Endothelial cell of umbilical vein (primary cell): ENCODE measurements around the gene TNNI3K. TPM values are rescaled to one million over a fixed set of nuclear protein-coding genes. Genes with fewer than 3 reads are reported as not detected.

Experiments
- BruUV-seq: library from RNA; stranded (reverse); fragments of 400-500 nt; replicated peaks from 2 replicates; lab custom pipeline; 2021; lab: Mats Ljungman, UMichigan
- CTCF ChIA-PET: fragments of 300-600, 350-600 bp; sonication (Branson Sonifier 250); formaldehyde crosslinking; loops from one replicate; lab custom pipeline; 2021; ENCODE audit warnings: antibody characterized with exemption, inconsistent platforms; lab: Charles Lee
- POLR2A ChIA-PET: fragments of 300-600, 350-600 bp; sonication (Branson Sonifier 250); formaldehyde crosslinking; loops from one replicate; lab custom pipeline; 2021; ENCODE audit warnings: antibody characterized with exemption, inconsistent platforms; lab: Charles Lee
- DNase-seq: peaks from one replicate; pipeline ENCODE4 v3.0.0-alpha.2; 2011; ENCODE audit warnings: low read depth, low spot score
- FAIRE-seq: peaks from 2 replicates; lab custom pipeline; 2011; peaks lifted over from hg19 to GRCh38; lab: Jason Lieb, UNC
- H2AFZ ChIP-seq: 2 replicates; pipeline ENCODE4 v1.6.0; 2012; ENCODE audit warnings: low read depth, low read length, control low read depth, inconsistent platforms
- H3K27ac ChIP-seq: 2 replicates; pipeline ENCODE4 v1.5.1; 2011; ENCODE audit warnings: low read depth, mild to moderate bottlenecking, control low read depth, low read length, moderate library complexity; ENCODE audit not compliant: insufficient read depth
- H3K27me3 ChIP-seq, 2 experiments: 2 replicates each; pipeline versions ENCODE4 v1.6.0 to v1.6.1; 2011; ENCODE audit warnings: low read length in 2 of 2, mixed read lengths in 1 of 2; ENCODE audit not compliant: control insufficient read depth in 2 of 2, insufficient read depth in 2 of 2
- H3K36me3 ChIP-seq, 2 experiments: 2 replicates in 1 of 2; 3 replicates in 1 of 2; pipeline ENCODE4 v1.5.1; 2011; ENCODE audit warnings: low read length in 2 of 2, mild to moderate bottlenecking in 1 of 2, moderate library complexity in 1 of 2; ENCODE audit not compliant: control insufficient read depth in 2 of 2, insufficient read depth in 2 of 2; ENCODE audit errors: extremely low read depth in 1 of 2
- H3K4me1 ChIP-seq: 3 replicates; pipeline ENCODE4 v1.5.1; 2011; ENCODE audit warnings: mild to moderate bottlenecking, low read length; ENCODE audit not compliant: control insufficient read depth, insufficient read depth; ENCODE audit errors: extremely low read depth
- H3K4me2 ChIP-seq: 2 replicates; pipeline ENCODE4 v1.6.1; 2011; ENCODE audit warnings: low read length, control low read depth, mixed read lengths; ENCODE audit not compliant: insufficient read depth
- H3K4me3 ChIP-seq, 3 experiments: fragments of 200-600 bp in 1 of 3; sonication (generic), shearing (Covaris generic) in 1 of 3; replicated peaks in 1 of 3; 2 replicates each; pipeline ENCODE4 v1.5.1; 2011 to 2016; ENCODE audit warnings: control low read depth in 3 of 3, low read length in 3 of 3, mild to moderate bottlenecking in 2 of 3, inconsistent platforms in 1 of 3, low read depth in 1 of 3, moderate library complexity in 1 of 3; ENCODE audit not compliant: insufficient read depth in 1 of 3
- H3K79me2 ChIP-seq: 2 replicates; pipeline ENCODE4 v1.6.0; 2012; ENCODE audit warnings: low read length, inconsistent platforms; ENCODE audit not compliant: control insufficient read depth, insufficient read depth
- H3K9ac ChIP-seq: replicated peaks from 2 replicates; pipeline ENCODE3; 2011; ENCODE audit warnings: low read length, control low read depth; ENCODE audit not compliant: insufficient read depth; ENCODE audit errors: extremely low read depth
- H3K9me1 ChIP-seq: replicated peaks from 3 replicates; pipeline ENCODE4 v1.6.0; 2011; ENCODE audit warnings: mild to moderate bottlenecking, low read length; ENCODE audit not compliant: control insufficient read depth, insufficient read depth; ENCODE audit errors: extremely low read depth
- H3K9me3 ChIP-seq: replicated peaks from 2 replicates; pipeline ENCODE4 v1.5.1; 2012; ENCODE audit warnings: low read length, inconsistent platforms; ENCODE audit not compliant: control insufficient read depth, insufficient read depth
- H4K20me1 ChIP-seq: replicated peaks from 2 replicates; pipeline ENCODE3; 2011; ENCODE audit warnings: mild to moderate bottlenecking, low read length; ENCODE audit not compliant: control insufficient read depth, insufficient read depth; ENCODE audit errors: extremely low read depth
- EZH2 ChIP-seq: IDR thresholded peaks from 2 replicates; pipeline ENCODE4 v1.6.1; 2012; ENCODE audit warnings: borderline replicate concordance, low read depth, mild to moderate bottlenecking, moderate library complexity, low read length, inconsistent platforms; ENCODE audit not compliant: severe bottlenecking
- FOS ChIP-seq: IDR thresholded peaks from 2 replicates; pipeline ENCODE4 v1.6.1; 2011; ENCODE audit warnings: mild to moderate bottlenecking, low read length, moderate library complexity, borderline replicate concordance; ENCODE audit not compliant: insufficient read depth
- GATA2 ChIP-seq: IDR thresholded peaks from 2 replicates; pipeline ENCODE4 v1.7.0; 2011; ENCODE audit warnings: low read depth, mild to moderate bottlenecking, moderate library complexity, mixed read lengths, low read length; ENCODE audit not compliant: insufficient read length, insufficient read depth
- JUN ChIP-seq: IDR thresholded peaks from 2 replicates; pipeline ENCODE4 v1.6.1; 2011; ENCODE audit warnings: borderline replicate concordance, low read depth; ENCODE audit not compliant: insufficient read length, insufficient read depth
- MAX ChIP-seq: IDR thresholded peaks from 2 replicates; pipeline ENCODE4 v1.6.1; 2011; ENCODE audit not compliant: insufficient read depth, insufficient read length
- MYC ChIP-seq: IDR thresholded peaks from one replicate; pipeline ENCODE4 v1.6.1; 2011; ENCODE audit warnings: mild to moderate bottlenecking, low read depth, low read length
- POLR2A ChIP-seq: IDR thresholded peaks from 2 replicates; pipeline ENCODE4 v1.6.1; 2012; ENCODE audit warnings: low read depth, mild to moderate bottlenecking, control low read depth, low read length
- POLR2AphosphoS5 ChIP-seq: IDR thresholded peaks from 2 replicates; pipeline ENCODE4 v1.6.1; 2012; ENCODE audit warnings: low read depth, mild to moderate bottlenecking, control low read depth, low read length, moderate library complexity; ENCODE audit not compliant: insufficient read depth
- dilution Hi-C: fragments of 300-500 bp; cut with MboI; formaldehyde crosslinking; loops from one replicate; pipeline ENCODE4 v1.15.0; 2019; ENCODE audit warnings: low sequenced_read_pairs; ENCODE audit not compliant: extremely low pct_ligation_motif_present
- intact Hi-C: fragments of 100-400 bp; cut with micrococcal nuclease; formaldehyde crosslinking; loops from one replicate; pipeline ENCODE4 v1.10.0; 2022
- polyA plus RNA-seq, 4 experiments: library from polyadenylated mRNA; depleted of rRNA in 3 of 4; stranded (reverse) in 3 of 4; unstranded in 1 of 4; fragments of >200 nt; gene quantifications; 2 replicates each; pipeline versions ENCODE4 v1.2.1 to v1.2.3, GENCODE V29; 2011 to 2012; ENCODE audit warnings: missing spikeins in 1 of 4
- total RNA-seq: library from RNA; stranded (reverse); gene quantifications from 2 replicates; pipeline ENCODE4 v1.2.3, GENCODE V29; 2021
- TF ChIP-seq, protein P1 (sequence below), 2 donors: IDR thresholded peaks; 1 replicate in 1 of 2; 2 replicates in 1 of 2; pipeline ENCODE4 v1.5.1; 2011; ENCODE audit warnings: low read length in 2 of 2, mild to moderate bottlenecking in 2 of 2, moderate library complexity in 2 of 2, control low read depth in 1 of 2, inconsistent platforms in 1 of 2, low read depth in 1 of 2; ENCODE audit not compliant: insufficient read depth in 1 of 2; ENCODE audit errors: extremely low read depth in 1 of 2

TNNI3K gene
- total and polyA plus RNA-seq, 2 donors (not counting 3 experiments of a cell fraction or from before 2014, with no cell fraction given), result 0.69 TPM; not detected in 1

GRCh38 chr1:74592580-74593355 is 357.6 kb downstream of the TNNI3K start:
- no TSS peak for BruUV-seq
- dilution Hi-C loops, result no loop called here

More at GRCh38 chr1:74592580-74593355, 357.6 kb downstream of the TNNI3K start:
- no peak overlapping the region for H3K4me3 ChIP-seq
- FAIRE-seq, result no peak
- H3K27ac ChIP-seq, result no peak overlapping the region
- no peaks in the 10 kb centered on the region for H3K36me3 ChIP-seq
- DNase-seq, result no peak
- H2AFZ ChIP-seq, result no peak overlapping the region
- no peaks in the 10 kb centered on the region for H4K20me1 ChIP-seq
- H3K4me1 ChIP-seq, result no peaks in the 10 kb centered on the region
- ChIA-PET POLR2A (no interaction called here), CTCF (no interaction called here)
- H3K4me2 ChIP-seq, result no peak overlapping the region
- no peaks in the 10 kb centered on the region for H3K9me3 ChIP-seq
- H3K9me1 ChIP-seq, result no peaks in the 10 kb centered on the region
- intact Hi-C loops, result no loop called here
- H3K79me2 ChIP-seq, result no peaks in the 10 kb centered on the region
- H3K9ac ChIP-seq, result no peak overlapping the region
- no peaks in the 10 kb centered on the region for H3K27me3 ChIP-seq
- TF ChIP-seq JUN (no peak), POLR2AphosphoS5 (no peak), MYC (no peak), EZH2 (no peak), POLR2A (no peak), GATA2 (no peak), FOS (no peak), MAX (no peak)
- TF ChIP-seq, protein P1, sequence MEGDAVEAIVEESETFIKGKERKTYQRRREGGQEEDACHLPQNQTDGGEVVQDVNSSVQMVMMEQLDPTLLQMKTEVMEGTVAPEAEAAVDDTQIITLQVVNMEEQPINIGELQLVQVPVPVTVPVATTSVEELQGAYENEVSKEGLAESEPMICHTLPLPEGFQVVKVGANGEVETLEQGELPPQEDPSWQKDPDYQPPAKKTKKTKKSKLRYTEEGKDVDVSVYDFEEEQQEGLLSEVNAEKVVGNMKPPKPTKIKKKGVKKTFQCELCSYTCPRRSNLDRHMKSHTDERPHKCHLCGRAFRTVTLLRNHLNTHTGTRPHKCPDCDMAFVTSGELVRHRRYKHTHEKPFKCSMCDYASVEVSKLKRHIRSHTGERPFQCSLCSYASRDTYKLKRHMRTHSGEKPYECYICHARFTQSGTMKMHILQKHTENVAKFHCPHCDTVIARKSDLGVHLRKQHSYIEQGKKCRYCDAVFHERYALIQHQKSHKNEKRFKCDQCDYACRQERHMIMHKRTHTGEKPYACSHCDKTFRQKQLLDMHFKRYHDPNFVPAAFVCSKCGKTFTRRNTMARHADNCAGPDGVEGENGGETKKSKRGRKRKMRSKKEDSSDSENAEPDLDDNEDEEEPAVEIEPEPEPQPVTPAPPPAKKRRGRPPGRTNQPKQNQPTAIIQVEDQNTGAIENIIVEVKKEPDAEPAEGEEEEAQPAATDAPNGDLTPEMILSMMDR (IDR thresholded peaks at IDR 0.05; ENCODE audit: extremely low read depth in 1 of 2, insufficient read depth in 1 of 2, low read depth in 1 of 2, low read length in 2 of 2), result no peak

Other genes with a start within 250 kb of the TNNI3K start
- gene LRRIQ3, start 37.2 kb upstream of the TNNI3K start, total RNA-seq, result 0.72 and 1.1 TPM in 2 replicates
- 0.16 and 0.21 TPM in 2 replicates for gene LRRIQ3, start 37.2 kb upstream of the TNNI3K start, polyA plus RNA-seq
- 10.9 and 11.1 TPM in 2 replicates for gene FPGT, start 37.1 kb upstream of the TNNI3K start, total RNA-seq
- 2.7 and 4.3 TPM in 2 replicates for gene FPGT, start 37.1 kb upstream of the TNNI3K start, polyA plus RNA-seq